ENCODE measurements around the gene PRR7.

PRR7 gene

GRCh38 chr5:177474846-177475562, 28.4 kb downstream of the PRR7 start:
- no peak for TF ChIP-seq CTCF (IDR thresholded peaks at IDR 0.05)

GRCh38 chr5:177475563-177476427, 29.2 kb downstream of the PRR7 start:
- no peak for TF ChIP-seq CTCF (IDR thresholded peaks at IDR 0.05)

- no peak for TF ChIP-seq CTCF (IDR thresholded peaks at IDR 0.05)
Measured at GRCh38 chr5:177476531-177477233, 30.1 kb downstream of the PRR7 start.

GRCh38 chr5:177477701-177478477, 31.3 kb downstream of the PRR7 start:
- TF ChIP-seq CTCF (IDR thresholded peaks at IDR 0.05), result no peak

GRCh38 chr5:177478711-177479646, 32.4 kb downstream of the PRR7 start:
- TF ChIP-seq CTCF (IDR thresholded peaks at IDR 0.05), result no peak

GRCh38 chr5:177479774-177480173, 33.2 kb downstream of the PRR7 start:
- no peak for TF ChIP-seq CTCF (IDR thresholded peaks at IDR 0.05)
